Transverse colon (tissue), 4 donors: Measurements from ENCODE around the gene BTBD3. TPM values are rescaled to one million over a fixed set of nuclear protein-coding genes. Genes with fewer than 3 reads are reported as not detected.
A peak's percentile ranks its signal among the peaks of the same experiment; 100 is the strongest.

ENCODE experiments used
- DNase-seq: peaks from one replicate; pipeline ENCODE4 v3.0.0-alpha.2; 2019
- H3K27ac ChIP-seq, 4 donors: fragments of 200-600 bp; sonication (generic); 2 replicates each; pipeline ENCODE4 v1.5.1; 2016 to 2018; ENCODE audit warnings: inconsistent platforms in 4 of 4
- H3K27me3 ChIP-seq: fragments of 200-600 bp; sonication (generic); 2 replicates; pipeline ENCODE4 v1.5.1; 2017; ENCODE audit warnings: inconsistent platforms
- H3K36me3 ChIP-seq, 4 donors: fragments of 200-600 bp; sonication (generic); 2 replicates each; pipeline ENCODE4 v1.5.1; 2017 to 2019; ENCODE audit warnings: inconsistent platforms in 4 of 4
- H3K4me1 ChIP-seq, 4 donors: fragments of 200-600 bp; sonication (generic); 2 replicates each; pipeline ENCODE4 v1.5.1; 2017 to 2020; ENCODE audit warnings: inconsistent platforms in 4 of 4
- H3K4me3 ChIP-seq, 4 donors: fragments of 200-600 bp; sonication (generic); 1 replicate in 1 of 4; 2 replicates in 3 of 4; pipeline versions ENCODE4 v1.5.1 to v1.6.1; 2017 to 2019; ENCODE audit warnings: inconsistent platforms in 4 of 4
- H3K9me3 ChIP-seq, 2 donors: fragments of 200-600 bp; sonication (generic); 2 replicates each; pipeline ENCODE4 v1.5.1; 2017 to 2019; ENCODE audit warnings: inconsistent platforms in 2 of 2
- EP300 ChIP-seq: sonication (generic); formaldehyde crosslinking; IDR thresholded peaks from one replicate; pipeline ENCODE4 v1.6.1; 2017; ENCODE audit warnings: antibody characterized with exemption, low read depth
- POLR2A ChIP-seq: fragments of 450-650 bp; IDR thresholded peaks from one replicate; pipeline ENCODE4 v1.6.1; 2016; ENCODE audit warnings: antibody characterized with exemption, mild to moderate bottlenecking, moderate library complexity
- POLR2AphosphoS5 ChIP-seq, 3 donors: sonication (generic); formaldehyde crosslinking; IDR thresholded peaks; one replicate each; pipeline ENCODE4 v1.6.1; 2016; ENCODE audit warnings: antibody characterized with exemption in 3 of 3
- WGBS, 2 donors: methylation state at CpG; one replicate each; pipeline ENCODE4 v1.1.5; 2018; ENCODE audit warnings: low coverage in 1 of 2; 5-methylcytosine and 5-hydroxymethylcytosine counted together
- in situ Hi-C, 4 donors: fragments of 200-750 bp; cut with MboI; loops; one replicate each; pipeline versions ENCODE4 v1.15.0 to v1.15.1; 2017; ENCODE audit warnings: low sequenced_read_pairs in 3 of 4, low pct_ligation_motif_present in 1 of 4, low pct_unique_long_range_greater_than_20kb in 1 of 4
- intact Hi-C: fragments of 100-400 bp; cut with DNase I; formaldehyde crosslinking; loops from one replicate; pipeline ENCODE4 v1.15.1; 2023; ENCODE audit warnings: low total_unique reads
- total RNA-seq, 4 donors: library from RNA; depleted of rRNA; stranded (reverse); fragments of >200 nt; gene quantifications; one replicate each; pipeline ENCODE4 v1.1.0, GENCODE V29; 2016
- TF ChIP-seq, protein P1 (sequence below), 5 experiments: fragments of 200-600 bp in 3 of 5; fragments of 450-650 bp in 2 of 5; sonication (generic) in 3 of 5; IDR thresholded peaks; 1 replicate in 2 of 5; 2 replicates in 3 of 5; pipeline ENCODE4 v1.5.1; 2016 to 2017; ENCODE audit warnings: antibody characterized with exemption in 5 of 5, inconsistent platforms in 3 of 5, mild to moderate bottlenecking in 2 of 5, moderate library complexity in 1 of 5

The BTBD3 gene
- total RNA-seq, 4 donors from 2014 or later: 37.2 to 66.8 (median 60.6) TPM

DNA sequence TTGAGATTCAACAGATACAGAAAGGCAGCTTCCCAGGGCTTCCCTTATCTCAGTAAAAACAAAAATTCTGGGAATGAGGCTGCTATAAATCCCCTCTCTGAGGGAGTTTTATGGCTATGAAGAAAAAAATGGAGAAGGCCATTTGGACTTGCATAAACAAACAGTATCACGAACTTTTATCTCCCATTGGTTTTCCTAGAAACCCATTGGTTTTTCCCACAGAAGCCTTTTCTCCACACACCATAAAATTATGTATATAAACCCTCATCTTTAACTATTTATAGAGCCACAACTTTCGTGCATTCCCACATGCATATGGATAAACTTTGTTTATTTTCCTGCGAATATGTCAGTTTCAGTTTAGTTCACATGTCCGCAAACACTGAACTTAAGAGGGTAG is 36.2 kb upstream of the BTBD3 start:
- Histone ChIP-seq H3K27me3 (no peaks in the 10 kb centered on the region), H3K9me3 (no peaks in the 10 kb centered on the region), H3K36me3 (no peaks in the 10 kb centered on the region), H3K4me3 (no peak overlapping the region), H3K4me1 (no peaks in the 10 kb centered on the region), H3K27ac (no peak overlapping the region)
- no peak for DNase-seq
- 52 to 75% methylated on average over 4 of the region's 4 CpGs for whole genome bisulfite sequencing, 2 donors
- in situ Hi-C loops: no loop called here
- intact Hi-C loops: no loop called here
- TF ChIP-seq, protein P1, sequence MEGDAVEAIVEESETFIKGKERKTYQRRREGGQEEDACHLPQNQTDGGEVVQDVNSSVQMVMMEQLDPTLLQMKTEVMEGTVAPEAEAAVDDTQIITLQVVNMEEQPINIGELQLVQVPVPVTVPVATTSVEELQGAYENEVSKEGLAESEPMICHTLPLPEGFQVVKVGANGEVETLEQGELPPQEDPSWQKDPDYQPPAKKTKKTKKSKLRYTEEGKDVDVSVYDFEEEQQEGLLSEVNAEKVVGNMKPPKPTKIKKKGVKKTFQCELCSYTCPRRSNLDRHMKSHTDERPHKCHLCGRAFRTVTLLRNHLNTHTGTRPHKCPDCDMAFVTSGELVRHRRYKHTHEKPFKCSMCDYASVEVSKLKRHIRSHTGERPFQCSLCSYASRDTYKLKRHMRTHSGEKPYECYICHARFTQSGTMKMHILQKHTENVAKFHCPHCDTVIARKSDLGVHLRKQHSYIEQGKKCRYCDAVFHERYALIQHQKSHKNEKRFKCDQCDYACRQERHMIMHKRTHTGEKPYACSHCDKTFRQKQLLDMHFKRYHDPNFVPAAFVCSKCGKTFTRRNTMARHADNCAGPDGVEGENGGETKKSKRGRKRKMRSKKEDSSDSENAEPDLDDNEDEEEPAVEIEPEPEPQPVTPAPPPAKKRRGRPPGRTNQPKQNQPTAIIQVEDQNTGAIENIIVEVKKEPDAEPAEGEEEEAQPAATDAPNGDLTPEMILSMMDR (IDR thresholded peaks at IDR 0.05): no peak
- TF ChIP-seq EP300 (no peak), POLR2AphosphoS5 (IDR thresholded peaks at IDR 0.05) (no peak), POLR2A (no peak)

DNA sequence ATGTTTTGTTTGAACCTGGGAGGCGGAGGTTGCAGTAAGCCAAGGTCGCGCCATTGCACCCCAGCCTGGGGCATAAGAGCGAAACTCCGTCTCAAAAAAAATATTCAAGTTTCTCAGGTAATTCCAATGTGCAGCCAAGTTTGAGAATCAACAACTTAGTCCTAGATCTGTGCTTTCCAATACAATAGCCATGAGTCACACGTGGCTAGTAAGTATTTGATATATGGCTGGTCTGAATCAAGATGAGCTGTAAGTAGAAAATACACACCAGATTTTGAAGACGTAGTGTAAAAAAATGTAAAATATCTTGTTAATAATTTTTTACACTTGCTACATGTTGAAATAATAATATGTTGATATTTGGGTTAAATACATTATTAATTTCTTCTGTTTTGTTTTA is 35.0 kb upstream of the BTBD3 start:
- H3K9me3 ChIP-seq: no peaks in the 10 kb centered on the region
- H3K4me3 ChIP-seq: no peak overlapping the region
- WGBS, 2 donors: 79 to 80% methylated on average over 7 of the region's 7 CpGs
- H3K36me3 ChIP-seq: no peaks in the 10 kb centered on the region
- no peak for TF ChIP-seq POLR2AphosphoS5 (IDR thresholded peaks at IDR 0.05)
- TF ChIP-seq, protein P1 (IDR thresholded peaks at IDR 0.05): no peak
- no peak for TF ChIP-seq EP300
- no peak for TF ChIP-seq POLR2A
- H3K4me1 ChIP-seq: no peaks in the 10 kb centered on the region
- no peaks in the 10 kb centered on the region for H3K27me3 ChIP-seq
- in situ Hi-C loops: no loop called here
- no peak for DNase-seq
- no peak overlapping the region for H3K27ac ChIP-seq
- intact Hi-C loops: no loop called here

DNA sequence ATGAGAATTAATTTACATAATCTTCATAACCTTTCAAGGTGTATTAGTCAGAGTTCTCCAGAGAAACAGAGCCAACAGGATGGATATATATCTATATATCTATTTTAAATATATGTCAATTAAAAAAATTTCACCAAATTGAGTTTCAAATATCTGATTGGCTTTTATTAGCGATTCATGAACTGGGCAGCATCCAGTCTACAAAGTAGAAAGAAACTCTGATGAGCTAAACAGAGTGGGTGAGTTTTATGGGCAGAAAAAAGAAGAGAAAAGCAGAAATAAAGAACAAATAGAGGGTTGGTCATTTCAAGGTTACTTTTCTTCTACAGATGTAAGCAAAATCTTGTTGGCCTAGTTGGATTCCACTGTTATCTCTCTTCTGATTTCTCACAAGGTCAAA is 29.0 kb upstream of the BTBD3 start:
- intact Hi-C loops (no loop called here), in situ Hi-C loops (no loop called here)

DNA sequence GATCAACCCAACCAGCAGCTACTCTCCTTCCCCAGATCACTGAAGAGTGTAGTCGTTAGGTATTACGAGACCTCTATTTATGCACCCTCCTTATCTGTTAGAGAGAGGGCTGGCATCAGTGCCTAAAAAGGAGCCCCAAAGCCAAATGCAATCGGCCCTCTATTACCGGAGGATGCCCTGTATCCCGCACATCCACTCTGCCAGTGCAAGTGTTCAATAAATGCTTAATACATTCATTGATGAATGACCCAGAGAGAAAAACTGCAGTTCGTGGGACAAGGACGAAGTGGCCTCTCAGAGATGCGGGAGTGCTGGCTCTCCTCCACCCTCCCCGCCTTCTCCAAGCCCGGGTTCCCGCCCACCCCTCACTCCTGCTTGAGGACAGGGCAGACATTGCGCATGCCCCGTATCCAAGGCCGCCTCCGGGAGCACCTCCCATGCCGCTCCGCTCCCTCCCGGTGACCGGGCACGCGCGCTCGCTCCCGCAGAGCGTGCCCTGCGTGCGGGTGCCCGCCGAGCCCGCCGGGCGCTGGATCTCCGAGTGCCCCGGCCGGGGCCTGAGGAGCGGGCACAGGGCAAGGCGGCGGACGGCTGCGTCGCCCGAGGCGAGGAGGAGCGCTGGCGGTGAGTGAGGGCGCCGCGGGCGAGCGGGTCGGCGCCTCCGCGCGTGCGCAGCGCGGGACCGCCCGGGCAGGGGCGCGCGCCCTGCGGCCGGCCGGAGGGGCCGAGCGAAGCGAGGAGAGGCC is 27.2 kb upstream of the BTBD3 start:
- in situ Hi-C loops: no loop called here
- H3K4me3 ChIP-seq: peak overlapping the region; percentile 83 to 97 (median 95)
- no peaks in the 10 kb centered on the region for H3K9me3 ChIP-seq
- peak overlapping the region; percentile 97 to 98 (median 98) for H3K27ac ChIP-seq
- TF ChIP-seq EP300: no peak
- peak; percentile 57 to 85 (median 82) for TF ChIP-seq POLR2AphosphoS5 (IDR thresholded peaks at IDR 0.05)
- TF ChIP-seq POLR2A: peak; percentile 20
- H3K4me1 ChIP-seq: peaks cover 0 to 40% (median 20%) of the 10 kb centered on the region in 4 donors
- intact Hi-C loops: no loop called here
- WGBS, 2 donors: 0 to 6% methylated on average over 3 to 8 of the region's 69 CpGs
- H3K27me3 ChIP-seq: no peaks in the 10 kb centered on the region
- H3K36me3 ChIP-seq: no peaks in the 10 kb centered on the region
- DNase-seq: peak; percentile 87

More for the DNA sequence above, 29.0 kb upstream of the BTBD3 start:
- Histone ChIP-seq H3K4me1 (peaks cover 0 to 21% (median 15%) of the 10 kb centered on the region in 4 donors), H3K27ac (no peak overlapping the region), H3K36me3 (no peaks in the 10 kb centered on the region), H3K4me3 (no peak overlapping the region), H3K9me3 (no peaks in the 10 kb centered on the region), H3K27me3 (no peaks in the 10 kb centered on the region)
- DNase-seq: no peak
- TF ChIP-seq POLR2A (no peak), EP300 (no peak), POLR2AphosphoS5 (IDR thresholded peaks at IDR 0.05) (no peak)
- TF ChIP-seq, protein P1 (IDR thresholded peaks at IDR 0.05): no peak
- whole genome bisulfite sequencing, 2 donors: 0 to 42% methylated on average over 1 of the region's 1 CpG
